ENCODE measurements around the gene LRRC4C. TPM values are rescaled to one million over a fixed set of nuclear protein-coding genes. Genes with fewer than 3 reads are reported as not detected.

The LRRC4C gene
- total RNA-seq, 1 experiment from 2014 or later: not detected

- Mint-ChIP-seq H3K4me3 (ENCODE audit: unreplicated experiment) (no peak overlapping the region), H3K27me3 (ENCODE audit: insufficient read depth, unreplicated experiment) (no peaks in the 10 kb centered on the region), H3K27ac (ENCODE audit: low read depth, unreplicated experiment) (no peak overlapping the region), H3K4me1 (ENCODE audit: insufficient read depth, unreplicated experiment) (peaks cover 9% of the 10 kb centered on the region), H3K36me3 (ENCODE audit: insufficient read depth, unreplicated experiment) (no peaks in the 10 kb centered on the region), H3K9me3 (ENCODE audit: unreplicated experiment) (no peaks in the 10 kb centered on the region)
- ChIA-PET POLR2A (no interaction called here), CTCF (no interaction called here)
- no peak for DNase-seq (ENCODE audit: unreplicated experiment)
- no TSS peak for BruUV-seq (replicated peaks)
- intact Hi-C loops (cut with micrococcal nuclease): no loop called here
- TF ChIP-seq, protein P1, sequence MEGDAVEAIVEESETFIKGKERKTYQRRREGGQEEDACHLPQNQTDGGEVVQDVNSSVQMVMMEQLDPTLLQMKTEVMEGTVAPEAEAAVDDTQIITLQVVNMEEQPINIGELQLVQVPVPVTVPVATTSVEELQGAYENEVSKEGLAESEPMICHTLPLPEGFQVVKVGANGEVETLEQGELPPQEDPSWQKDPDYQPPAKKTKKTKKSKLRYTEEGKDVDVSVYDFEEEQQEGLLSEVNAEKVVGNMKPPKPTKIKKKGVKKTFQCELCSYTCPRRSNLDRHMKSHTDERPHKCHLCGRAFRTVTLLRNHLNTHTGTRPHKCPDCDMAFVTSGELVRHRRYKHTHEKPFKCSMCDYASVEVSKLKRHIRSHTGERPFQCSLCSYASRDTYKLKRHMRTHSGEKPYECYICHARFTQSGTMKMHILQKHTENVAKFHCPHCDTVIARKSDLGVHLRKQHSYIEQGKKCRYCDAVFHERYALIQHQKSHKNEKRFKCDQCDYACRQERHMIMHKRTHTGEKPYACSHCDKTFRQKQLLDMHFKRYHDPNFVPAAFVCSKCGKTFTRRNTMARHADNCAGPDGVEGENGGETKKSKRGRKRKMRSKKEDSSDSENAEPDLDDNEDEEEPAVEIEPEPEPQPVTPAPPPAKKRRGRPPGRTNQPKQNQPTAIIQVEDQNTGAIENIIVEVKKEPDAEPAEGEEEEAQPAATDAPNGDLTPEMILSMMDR (IDR thresholded peaks at IDR 0.05; ENCODE audit: unreplicated experiment): no peak
Measured at GRCh38 chr11:41058138-41058537, 401.3 kb downstream of the LRRC4C start.

GRCh38 chr11:41056892-41057569 lies 402.4 kb downstream of the LRRC4C start:
- BruUV-seq (replicated peaks): no TSS peak
- no peaks in the 10 kb centered on the region for H3K27me3 Mint-ChIP-seq (ENCODE audit: insufficient read depth, unreplicated experiment)
- intact Hi-C loops (cut with micrococcal nuclease): no loop called here
- ChIA-PET POLR2A (no interaction called here), CTCF (no interaction called here)
- no peaks in the 10 kb centered on the region for H3K36me3 Mint-ChIP-seq (ENCODE audit: insufficient read depth, unreplicated experiment)
- no peak overlapping the region for H3K27ac Mint-ChIP-seq (ENCODE audit: low read depth, unreplicated experiment)
- no peak for DNase-seq (ENCODE audit: unreplicated experiment)
- no peak overlapping the region for H3K4me3 Mint-ChIP-seq (ENCODE audit: unreplicated experiment)
- TF ChIP-seq, protein P1 (IDR thresholded peaks at IDR 0.05; ENCODE audit: unreplicated experiment): no peak
- peaks cover 15% of the 10 kb centered on the region for H3K4me1 Mint-ChIP-seq (ENCODE audit: insufficient read depth, unreplicated experiment)
- H3K9me3 Mint-ChIP-seq (ENCODE audit: unreplicated experiment): no peaks in the 10 kb centered on the region

DNA sequence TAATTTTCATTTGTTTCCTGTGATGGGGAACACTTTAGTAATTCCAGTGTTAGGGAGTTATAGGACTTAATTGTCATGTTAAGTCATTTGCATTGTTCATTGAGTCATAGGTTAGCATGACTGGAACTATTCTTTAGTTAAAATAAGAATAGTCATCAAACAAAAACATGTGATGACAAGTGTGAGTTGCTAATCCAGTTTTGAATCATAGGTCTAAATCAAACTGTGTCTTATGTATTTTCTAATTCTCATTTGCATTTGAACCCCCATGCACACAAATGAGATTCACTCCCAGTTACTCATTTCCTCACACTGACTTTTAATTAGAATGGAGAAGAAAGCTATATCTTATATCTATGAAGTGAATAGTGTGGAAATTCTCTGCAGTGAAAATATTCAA lies 405.6 kb downstream of the LRRC4C start:
- no peak overlapping the region for H3K4me3 Mint-ChIP-seq (ENCODE audit: unreplicated experiment)
- peak; percentile 5 for DNase-seq (ENCODE audit: unreplicated experiment)
- TF ChIP-seq, protein P1 (IDR thresholded peaks at IDR 0.05; ENCODE audit: unreplicated experiment): no peak
- intact Hi-C loops (cut with micrococcal nuclease): no loop called here
- no peaks in the 10 kb centered on the region for H3K36me3 Mint-ChIP-seq (ENCODE audit: insufficient read depth, unreplicated experiment)
- no peak overlapping the region for H3K27ac Mint-ChIP-seq (ENCODE audit: low read depth, unreplicated experiment)
- POLR2A ChIA-PET: no interaction called here
- CTCF ChIA-PET: interaction anchor here (0.7 kb wide), 1 partner anchor 10 kb away, joined by 4 read pairs; no protein-coding TSS in a partner anchor
- peaks cover 22% of the 10 kb centered on the region for H3K4me1 Mint-ChIP-seq (ENCODE audit: insufficient read depth, unreplicated experiment)
- no peaks in the 10 kb centered on the region for H3K27me3 Mint-ChIP-seq (ENCODE audit: insufficient read depth, unreplicated experiment)
- no TSS peak for BruUV-seq (replicated peaks)
- peaks cover 9% of the 10 kb centered on the region for H3K9me3 Mint-ChIP-seq (ENCODE audit: unreplicated experiment)

DNA sequence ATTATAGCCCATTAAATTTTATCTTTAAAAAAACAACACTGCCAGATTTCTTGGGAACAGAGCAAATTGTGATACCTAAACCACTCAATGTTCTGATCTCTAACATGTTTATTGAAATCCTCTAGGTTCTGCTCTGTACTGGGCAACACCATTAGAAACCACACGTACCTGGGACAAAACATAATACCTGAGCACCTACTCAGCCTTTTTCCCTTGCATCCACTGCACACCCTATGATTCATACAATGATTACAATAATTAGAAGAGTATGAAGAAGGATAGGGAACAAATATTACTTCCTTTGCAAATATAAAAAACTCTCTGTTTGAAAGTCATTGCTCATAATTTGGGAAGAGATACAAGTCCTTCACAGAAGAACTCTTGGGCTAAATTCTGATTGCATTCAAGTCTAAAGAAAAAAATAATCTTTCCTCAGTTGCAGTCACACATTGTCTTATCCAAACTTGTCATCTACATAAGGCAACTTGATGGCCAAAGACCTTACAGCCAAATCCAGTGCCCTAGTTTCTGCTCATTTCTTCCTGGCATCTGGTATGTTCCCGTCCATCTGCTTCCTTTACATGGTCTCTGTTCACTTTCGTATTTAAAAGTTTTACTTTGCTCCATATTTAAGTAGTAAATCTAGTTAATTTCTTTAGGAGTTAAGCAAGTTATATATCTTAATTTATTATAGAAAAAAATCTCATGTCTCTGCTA lies 407.4 kb downstream of the LRRC4C start:
- DNase-seq (ENCODE audit: unreplicated experiment): no peak
- BruUV-seq (replicated peaks): no TSS peak
- no peak overlapping the region for H3K4me3 Mint-ChIP-seq (ENCODE audit: unreplicated experiment)

More for the DNA sequence above, 407.4 kb downstream of the LRRC4C start:
- H3K4me1 Mint-ChIP-seq (ENCODE audit: insufficient read depth, unreplicated experiment): peaks cover 22% of the 10 kb centered on the region
- intact Hi-C loops (cut with micrococcal nuclease): no loop called here
- TF ChIP-seq, protein P1 (IDR thresholded peaks at IDR 0.05; ENCODE audit: unreplicated experiment): no peak
- H3K27ac Mint-ChIP-seq (ENCODE audit: low read depth, unreplicated experiment): no peak overlapping the region
- H3K9me3 Mint-ChIP-seq (ENCODE audit: unreplicated experiment): peaks cover 13% of the 10 kb centered on the region
- POLR2A ChIA-PET: no interaction called here
- no peaks in the 10 kb centered on the region for H3K27me3 Mint-ChIP-seq (ENCODE audit: insufficient read depth, unreplicated experiment)
- peaks cover 5% of the 10 kb centered on the region for H3K36me3 Mint-ChIP-seq (ENCODE audit: insufficient read depth, unreplicated experiment)
- CTCF ChIA-PET: interaction anchor here (0.7 kb wide), 1 partner anchor 689 kb away, joined by 3 read pairs; no protein-coding TSS in a partner anchor

Data from MCF 10A (cell line).